ENCODE results near the gene FXYD5. TPM values are rescaled to one million over a fixed set of nuclear protein-coding genes. Genes with fewer than 3 reads are reported as not detected.

The FXYD5 gene
- total and polyA plus RNA-seq, 9 of the 15 experiments (the other 6 are each of a cell fraction or from before 2014, with no cell fraction given) = 104 to 537 (median 174) TPM

GRCh38 chr19:35125749-35126623, 28.5 kb upstream of the FXYD5 start (continued):
- TF ChIP-seq ARNT (IDR thresholded peaks at IDR 0.05) = no peak
- no peak for TF ChIP-seq SRF (CRISPR knock-in tag; IDR thresholded peaks at IDR 0.05)
- no peak for TF ChIP-seq PATZ1 (CRISPR knock-in tag; IDR thresholded peaks at IDR 0.05; ENCODE audit: borderline replicate concordance)
- no peak for TF ChIP-seq ZHX1 (conservative IDR thresholded peaks at IDR 0.05; ENCODE audit: low read length)
- TF ChIP-seq ZNF280A (IDR thresholded peaks at IDR 0.05; ENCODE audit: low read depth, partially characterized antibody) = no peak
- TF ChIP-seq MCM7 (IDR thresholded peaks at IDR 0.05) = no peak
- no peak for TF ChIP-seq FIP1L1 (IDR thresholded peaks at IDR 0.05; ENCODE audit: low read depth, low read length, poor library complexity, severe bottlenecking)
- no peak for TF ChIP-seq RCOR1 (IDR thresholded peaks at IDR 0.05; ENCODE audit: borderline replicate concordance in 1 of 2, low read depth in 2 of 2, low read length in 2 of 2)
- no peak for TF ChIP-seq ZNF408 (CRISPR knock-in tag; IDR thresholded peaks at IDR 0.05; ENCODE audit: low read depth)
- TF ChIP-seq NFE2 (IDR thresholded peaks at IDR 0.05; ENCODE audit: low read depth) = no peak
- no peak for TF ChIP-seq HDGF (IDR thresholded peaks at IDR 0.05)
- TF ChIP-seq STAT5A (IDR thresholded peaks at IDR 0.05; ENCODE audit: borderline replicate concordance, low read length) = no peak
